HFF-Myc (cell line): Measurements from ENCODE around the gene CCS.

ENCODE experiments used
- DNase-seq: peaks from one replicate; pipeline ENCODE4 v3.0.0-alpha.2; 2011; ENCODE audit warnings: low read depth; ENCODE audit errors: extremely low read depth
- H3K4me3 ChIP-seq: replicated peaks from 2 replicates; pipeline ENCODE4 v1.5.1; 2011; ENCODE audit warnings: low read depth, mild to moderate bottlenecking, control low read depth, low read length
- TF ChIP-seq, protein P1 (sequence below): IDR thresholded peaks from 2 replicates; pipeline ENCODE4 v1.5.1; 2012; ENCODE audit warnings: mild to moderate bottlenecking, low read depth, low read length, control low read depth; ENCODE audit errors: missing control alignments

CCS gene

GRCh38 chr11:66562275-66562674 lies 30.7 kb upstream of the CCS start:
- H3K4me3 ChIP-seq = no peak overlapping the region
- DNase-seq = no peak
- TF ChIP-seq, protein P1, sequence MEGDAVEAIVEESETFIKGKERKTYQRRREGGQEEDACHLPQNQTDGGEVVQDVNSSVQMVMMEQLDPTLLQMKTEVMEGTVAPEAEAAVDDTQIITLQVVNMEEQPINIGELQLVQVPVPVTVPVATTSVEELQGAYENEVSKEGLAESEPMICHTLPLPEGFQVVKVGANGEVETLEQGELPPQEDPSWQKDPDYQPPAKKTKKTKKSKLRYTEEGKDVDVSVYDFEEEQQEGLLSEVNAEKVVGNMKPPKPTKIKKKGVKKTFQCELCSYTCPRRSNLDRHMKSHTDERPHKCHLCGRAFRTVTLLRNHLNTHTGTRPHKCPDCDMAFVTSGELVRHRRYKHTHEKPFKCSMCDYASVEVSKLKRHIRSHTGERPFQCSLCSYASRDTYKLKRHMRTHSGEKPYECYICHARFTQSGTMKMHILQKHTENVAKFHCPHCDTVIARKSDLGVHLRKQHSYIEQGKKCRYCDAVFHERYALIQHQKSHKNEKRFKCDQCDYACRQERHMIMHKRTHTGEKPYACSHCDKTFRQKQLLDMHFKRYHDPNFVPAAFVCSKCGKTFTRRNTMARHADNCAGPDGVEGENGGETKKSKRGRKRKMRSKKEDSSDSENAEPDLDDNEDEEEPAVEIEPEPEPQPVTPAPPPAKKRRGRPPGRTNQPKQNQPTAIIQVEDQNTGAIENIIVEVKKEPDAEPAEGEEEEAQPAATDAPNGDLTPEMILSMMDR = no peak

DNA sequence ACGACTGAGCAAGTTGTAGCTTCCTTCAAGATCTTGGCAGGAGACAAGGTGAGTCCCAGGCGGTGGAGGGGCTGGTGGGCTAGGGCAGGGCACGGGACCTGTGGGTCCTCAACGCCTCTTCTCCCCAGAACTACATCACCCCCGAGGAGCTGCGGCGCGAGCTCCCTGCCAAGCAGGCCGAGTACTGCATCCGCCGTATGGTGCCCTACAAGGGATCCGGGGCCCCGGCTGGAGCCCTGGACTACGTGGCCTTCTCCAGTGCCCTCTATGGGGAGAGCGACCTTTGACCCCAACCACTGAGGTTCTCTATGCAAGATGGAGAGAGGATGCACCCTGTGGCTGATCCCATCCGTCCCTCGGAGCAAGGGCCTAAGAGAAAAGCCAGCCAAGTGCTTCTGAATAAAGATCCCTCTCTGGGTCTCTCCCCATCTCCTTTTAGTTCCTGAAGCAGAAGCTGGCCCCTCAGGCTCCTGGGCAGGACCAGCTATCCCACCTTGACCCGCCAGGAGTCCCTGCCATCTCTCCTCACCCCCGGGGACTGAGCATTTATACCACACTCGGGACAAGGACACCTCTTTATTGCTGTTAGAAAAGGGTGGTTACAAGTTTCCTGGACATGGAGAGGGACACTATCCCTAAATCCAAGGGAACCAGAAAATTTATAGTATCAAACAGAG lies 29.9 kb upstream of the CCS start:
- TF ChIP-seq, protein P1 = no peak
- DNase-seq = no peak
- no peak overlapping the region for H3K4me3 ChIP-seq

DNA sequence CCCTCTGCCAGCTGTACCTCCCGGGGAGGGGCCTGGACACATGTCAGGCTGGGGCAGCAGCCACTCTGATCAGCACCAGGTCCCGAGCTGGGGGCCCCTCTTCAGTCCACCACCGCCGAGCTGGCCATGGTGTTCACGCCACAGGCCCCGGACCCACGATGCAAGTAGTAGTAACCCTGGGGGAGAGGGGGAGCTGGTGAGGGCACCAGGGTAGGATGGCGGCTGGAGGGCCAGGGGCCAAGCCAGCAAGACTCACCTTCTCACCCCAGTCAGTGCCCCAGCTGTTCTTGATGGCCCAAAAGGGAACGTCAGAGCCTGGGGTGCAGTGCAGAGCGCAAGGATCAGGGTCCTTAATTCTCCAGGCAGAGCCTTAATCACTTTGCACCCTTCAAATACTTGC lies 29.2 kb upstream of the CCS start:
- no peak overlapping the region for H3K4me3 ChIP-seq
- TF ChIP-seq, protein P1 = no peak

GRCh38 chr11:66564538-66564937 lies 28.4 kb upstream of the CCS start:
- no peak overlapping the region for H3K4me3 ChIP-seq
- no peak for DNase-seq
- TF ChIP-seq, protein P1 = no peak

More for the DNA sequence above, 29.2 kb upstream of the CCS start:
- DNase-seq = no peak

- TF ChIP-seq, protein P1 = no peak
- no peak for DNase-seq
- no peak overlapping the region for H3K4me3 ChIP-seq
Observed at GRCh38 chr11:66564984-66565383, 28.0 kb upstream of the CCS start.

GRCh38 chr11:66566221-66566620 lies 26.8 kb upstream of the CCS start:
- DNase-seq = no peak
- TF ChIP-seq, protein P1 = no peak
- no peak overlapping the region for H3K4me3 ChIP-seq

GRCh38 chr11:66567787-66568123 lies 25.2 kb upstream of the CCS start:
- TF ChIP-seq, protein P1 = no peak
- peak overlapping the region; percentile 37 for H3K4me3 ChIP-seq
- no peak for DNase-seq
